ENCODE measurements around the gene SCRG1. TPM values are rescaled to one million over a fixed set of nuclear protein-coding genes. Genes with fewer than 3 reads are reported as not detected.

Gene SCRG1
- total and polyA plus RNA-seq, 2 donors (not counting 1 experiment from before 2014, with no cell fraction given) = not detected

DNA sequence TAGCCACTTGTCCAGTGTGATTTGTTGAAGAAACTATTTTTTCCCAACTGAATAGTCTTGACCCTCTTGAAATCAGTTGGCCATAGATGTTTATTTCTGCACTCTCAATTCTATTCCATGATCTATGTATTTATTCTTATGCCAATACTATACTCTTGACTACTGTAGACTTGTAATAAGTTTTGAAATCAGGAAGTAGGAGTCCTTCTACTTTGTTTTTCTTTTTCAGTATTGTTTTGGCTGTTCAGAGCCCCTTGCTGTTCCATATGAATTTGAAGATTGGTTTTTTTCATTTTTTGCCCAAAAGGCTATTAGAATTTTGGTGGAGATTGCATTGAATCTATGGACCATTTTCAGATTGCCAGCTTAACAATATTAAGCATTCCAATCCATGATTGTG lies 17.9 kb downstream of the SCRG1 start:
- no peaks in the 10 kb centered on the region for H3K9me3 Mint-ChIP-seq (ENCODE audit: insufficient read depth)
- no peaks in the 10 kb centered on the region for H3K4me1 Mint-ChIP-seq
- TF ChIP-seq, protein P1, sequence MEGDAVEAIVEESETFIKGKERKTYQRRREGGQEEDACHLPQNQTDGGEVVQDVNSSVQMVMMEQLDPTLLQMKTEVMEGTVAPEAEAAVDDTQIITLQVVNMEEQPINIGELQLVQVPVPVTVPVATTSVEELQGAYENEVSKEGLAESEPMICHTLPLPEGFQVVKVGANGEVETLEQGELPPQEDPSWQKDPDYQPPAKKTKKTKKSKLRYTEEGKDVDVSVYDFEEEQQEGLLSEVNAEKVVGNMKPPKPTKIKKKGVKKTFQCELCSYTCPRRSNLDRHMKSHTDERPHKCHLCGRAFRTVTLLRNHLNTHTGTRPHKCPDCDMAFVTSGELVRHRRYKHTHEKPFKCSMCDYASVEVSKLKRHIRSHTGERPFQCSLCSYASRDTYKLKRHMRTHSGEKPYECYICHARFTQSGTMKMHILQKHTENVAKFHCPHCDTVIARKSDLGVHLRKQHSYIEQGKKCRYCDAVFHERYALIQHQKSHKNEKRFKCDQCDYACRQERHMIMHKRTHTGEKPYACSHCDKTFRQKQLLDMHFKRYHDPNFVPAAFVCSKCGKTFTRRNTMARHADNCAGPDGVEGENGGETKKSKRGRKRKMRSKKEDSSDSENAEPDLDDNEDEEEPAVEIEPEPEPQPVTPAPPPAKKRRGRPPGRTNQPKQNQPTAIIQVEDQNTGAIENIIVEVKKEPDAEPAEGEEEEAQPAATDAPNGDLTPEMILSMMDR (IDR thresholded peaks at IDR 0.05) = no peak
- no peak for TF ChIP-seq EZH2 (IDR thresholded peaks at IDR 0.05; ENCODE audit: borderline replicate concordance, insufficient read depth, low read depth, low read length, poor library complexity, severe bottlenecking)

DNA sequence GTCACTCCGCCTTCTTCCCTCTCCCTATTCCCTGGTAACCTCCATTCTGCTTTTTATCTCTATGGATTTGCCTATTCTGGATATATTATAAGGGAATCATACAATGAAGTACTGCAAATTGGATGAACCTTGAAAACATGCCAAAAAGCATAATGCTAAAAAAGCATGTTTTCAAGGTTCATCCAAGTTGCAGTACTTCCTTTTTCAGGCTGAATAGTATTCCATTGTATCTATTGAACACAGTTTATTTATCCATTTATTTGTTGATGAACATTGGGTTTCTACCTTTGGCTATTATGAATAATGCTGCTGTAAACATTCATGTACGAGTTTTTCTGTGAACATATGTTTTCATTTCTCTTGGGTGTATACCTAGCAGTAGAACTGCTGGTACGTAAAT lies 19.0 kb downstream of the SCRG1 start:
- Mint-ChIP-seq H3K9me3 (ENCODE audit: insufficient read depth) (no peaks in the 10 kb centered on the region), H3K4me1 (no peaks in the 10 kb centered on the region), H3K27me3 (no peaks in the 10 kb centered on the region), H3K27ac (no peak overlapping the region), H3K4me3 (no peak overlapping the region)
- Histone ChIP-seq H3K9ac (ENCODE audit: low read length) (no peak overlapping the region), H2AFZ (ENCODE audit: insufficient read depth, low read depth, low read length, poor library complexity, severe bottlenecking) (no peak overlapping the region), H4K20me1 (ENCODE audit: control insufficient read depth, insufficient read depth, low read length, poor library complexity, severe bottlenecking) (no peaks in the 10 kb centered on the region), H3K27me3 (replicated peaks in 1 of 4; ENCODE audit: control extremely low read depth in 1 of 4, control insufficient read depth in 3 of 4, insufficient read depth in 4 of 4, low read length in 3 of 4) (no peaks in the 10 kb centered on the region), H3K9me3 (ENCODE audit: control extremely low read depth in 1 of 3, control insufficient read depth in 2 of 3, insufficient read depth in 1 of 3, low read length in 2 of 3) (no peaks in the 10 kb centered on the region), H3K4me3 (ENCODE audit: control extremely low read depth in 1 of 5, extremely low read depth in 1 of 5, insufficient read depth in 1 of 5, low read depth in 2 of 5, low read length in 4 of 5) (no peak overlapping the region), H3K36me3 (replicated peaks in 1 of 2; ENCODE audit: control extremely low read depth in 1 of 2, control insufficient read depth in 1 of 2, extremely low read depth in 1 of 2, insufficient read depth in 2 of 2, low read length in 1 of 2) (no peaks in the 10 kb centered on the region), H3K4me1 (ENCODE audit: control insufficient read depth in 2 of 2, insufficient read depth in 2 of 2, low read length in 2 of 2) (no peaks in the 10 kb centered on the region), H3K79me2 (ENCODE audit: control insufficient read depth, insufficient read depth, low read length) (no peaks in the 10 kb centered on the region), H3K27ac (ENCODE audit: low read length in 2 of 2) (no peak overlapping the region), H3K4me2 (replicated peaks; ENCODE audit: low read depth, low read length, poor library complexity, severe bottlenecking) (no peak overlapping the region)
- 100% methylated on average over 1 of the region's 3 CpGs for WGBS (ENCODE audit: insufficient coverage)
- DNase-seq = no peak
- ChIA-PET CTCF (no interaction called here), POLR2A (no interaction called here)
- intact Hi-C loops (cut with micrococcal nuclease) = no loop called here
- ATAC-seq (ENCODE audit: low read depth) = no peak
- TF ChIP-seq, protein P1 (IDR thresholded peaks at IDR 0.05) = no peak
- TF ChIP-seq EZH2 (IDR thresholded peaks at IDR 0.05; ENCODE audit: borderline replicate concordance, insufficient read depth, low read depth, low read length, poor library complexity, severe bottlenecking) = no peak

More for the DNA sequence above, 17.9 kb downstream of the SCRG1 start:
- Histone ChIP-seq H3K9ac (ENCODE audit: low read length) (no peak overlapping the region), H3K4me1 (ENCODE audit: control insufficient read depth in 2 of 2, insufficient read depth in 2 of 2, low read length in 2 of 2) (no peaks in the 10 kb centered on the region), H2AFZ (ENCODE audit: insufficient read depth, low read depth, low read length, poor library complexity, severe bottlenecking) (no peak overlapping the region), H4K20me1 (ENCODE audit: control insufficient read depth, insufficient read depth, low read length, poor library complexity, severe bottlenecking) (no peaks in the 10 kb centered on the region), H3K4me3 (ENCODE audit: control extremely low read depth in 1 of 5, extremely low read depth in 1 of 5, insufficient read depth in 1 of 5, low read depth in 2 of 5, low read length in 4 of 5) (no peak overlapping the region), H3K4me2 (replicated peaks; ENCODE audit: low read depth, low read length, poor library complexity, severe bottlenecking) (no peak overlapping the region), H3K27ac (ENCODE audit: low read length in 2 of 2) (no peak overlapping the region), H3K9me3 (ENCODE audit: control extremely low read depth in 1 of 3, control insufficient read depth in 2 of 3, insufficient read depth in 1 of 3, low read length in 2 of 3) (no peaks in the 10 kb centered on the region), H3K36me3 (replicated peaks in 1 of 2; ENCODE audit: control extremely low read depth in 1 of 2, control insufficient read depth in 1 of 2, extremely low read depth in 1 of 2, insufficient read depth in 2 of 2, low read length in 1 of 2) (no peaks in the 10 kb centered on the region), H3K27me3 (replicated peaks in 1 of 4; ENCODE audit: control extremely low read depth in 1 of 4, control insufficient read depth in 3 of 4, insufficient read depth in 4 of 4, low read length in 3 of 4) (no peaks in the 10 kb centered on the region), H3K79me2 (ENCODE audit: control insufficient read depth, insufficient read depth, low read length) (no peaks in the 10 kb centered on the region)
- POLR2A ChIA-PET = no interaction called here
- intact Hi-C loops (cut with micrococcal nuclease) = no loop called here
- DNase-seq (no peak), ATAC-seq (ENCODE audit: low read depth) (no peak)
- Mint-ChIP-seq H3K27ac (no peak overlapping the region), H3K4me3 (no peak overlapping the region), H3K27me3 (no peaks in the 10 kb centered on the region)
- CTCF ChIA-PET = no interaction called here
